H1 (cell line): ENCODE results near the gene LRBA. TPM values are rescaled to one million over a fixed set of nuclear protein-coding genes. Genes with fewer than 3 reads are reported as not detected.

Experiments
- CTCF ChIA-PET: fragments of 300-600 bp; sonication (Branson Sonifier 250); formaldehyde crosslinking; loops from one replicate; lab custom pipeline; 2021; ENCODE audit not compliant: partially characterized antibody; lab: Charles Lee
- POLR2A ChIA-PET: fragments of 300-600 bp; sonication (Branson Sonifier 250); formaldehyde crosslinking; loops from one replicate; lab custom pipeline; 2021; ENCODE audit warnings: inconsistent platforms; ENCODE audit not compliant: partially characterized antibody; lab: Charles Lee
- DNase-seq, 2 experiments: peaks; one replicate each; pipeline versions ENCODE4 v3.0.0 to v3.0.0-alpha.2; 2010 to 2022; ENCODE audit warnings: low spot score in 2 of 2, low read depth in 1 of 2, mixed read lengths in 1 of 2
- FAIRE-seq: peaks from 2 replicates; lab custom pipeline; 2011; peaks lifted over from hg19 to GRCh38; lab: Jason Lieb, UNC
- H2AFZ ChIP-seq: 2 replicates; pipeline ENCODE4 v1.8.1; 2012; ENCODE audit warnings: low read length, inconsistent platforms
- H2AK5ac ChIP-seq: 2 replicates; pipeline ENCODE4 v1.6.1; 2013; ENCODE audit warnings: low read depth, low read length
- H2BK120ac ChIP-seq: replicated peaks from 2 replicates; pipeline ENCODE3; 2013; ENCODE audit warnings: low read depth, low read length, inconsistent platforms
- H2BK12ac ChIP-seq: 2 replicates; pipeline ENCODE4 v1.6.1; 2013; ENCODE audit warnings: low read depth, low read length
- H2BK15ac ChIP-seq: 2 replicates; pipeline ENCODE4 v1.6.1; 2013; ENCODE audit warnings: low read length
- H2BK20ac ChIP-seq: 2 replicates; pipeline ENCODE4 v1.6.1; 2013; ENCODE audit warnings: low read length
- H2BK5ac ChIP-seq: 2 replicates; pipeline ENCODE4 v1.6.1; 2013; ENCODE audit warnings: low read depth, low read length
- H3K14ac ChIP-seq: 2 replicates; pipeline ENCODE4 v1.6.1; 2013; ENCODE audit warnings: inconsistent platforms; ENCODE audit not compliant: insufficient read length
- H3K18ac ChIP-seq: 2 replicates; pipeline ENCODE4 v1.6.1; 2013; ENCODE audit warnings: low read length; ENCODE audit errors: extremely low read depth
- H3K23ac ChIP-seq: 2 replicates; pipeline ENCODE4 v1.6.1; 2013; ENCODE audit warnings: inconsistent platforms; ENCODE audit not compliant: insufficient read length
- H3K23me2 ChIP-seq: 2 replicates; pipeline ENCODE4 v1.6.1; 2013; ENCODE audit warnings: low read depth, low read length
- H3K27ac ChIP-seq: 2 replicates; pipeline ENCODE4 v1.6.1; 2011; ENCODE audit warnings: low read depth, low read length, inconsistent platforms
- H3K27me3 ChIP-seq, 4 experiments: replicated peaks in 1 of 4; 1 replicate in 1 of 4; 2 replicates in 3 of 4; pipeline versions ENCODE4 v1.6.1 to v1.8.1; 2011 to 2013; ENCODE audit warnings: low read length in 3 of 4, mild to moderate bottlenecking in 3 of 4, inconsistent platforms in 2 of 4, mixed read lengths in 2 of 4, moderate library complexity in 1 of 4; ENCODE audit not compliant: control insufficient read depth in 3 of 4, insufficient read depth in 3 of 4; ENCODE audit errors: extremely low read depth in 1 of 4
- H3K36me3 ChIP-seq, 4 experiments: 2 replicates each; pipeline versions ENCODE4 v1.6.1 to v1.8.1; 2011 to 2013; ENCODE audit warnings: mild to moderate bottlenecking in 4 of 4, low read length in 3 of 4, moderate library complexity in 2 of 4, control low read depth in 1 of 4, inconsistent platforms in 1 of 4; ENCODE audit not compliant: insufficient read depth in 4 of 4, control insufficient read depth in 2 of 4
- H3K4ac ChIP-seq: replicated peaks from 2 replicates; pipeline ENCODE3; 2013; ENCODE audit warnings: low read length, low read depth, mixed read lengths, inconsistent platforms; ENCODE audit not compliant: insufficient read length
- H3K4me1 ChIP-seq, 4 experiments: replicated peaks in 1 of 4; 1 replicate in 1 of 4; 2 replicates in 3 of 4; pipeline versions ENCODE4 v1.6.1 to v1.8.1; 2011 to 2013; ENCODE audit warnings: low read length in 3 of 4, inconsistent platforms in 2 of 4, mixed read lengths in 1 of 4; ENCODE audit not compliant: insufficient read depth in 4 of 4, control insufficient read depth in 3 of 4
- H3K4me2 ChIP-seq, 2 experiments: 2 replicates each; pipeline versions ENCODE4 v1.6.1 to v1.8.1; 2011 to 2013; ENCODE audit warnings: low read depth in 2 of 2, low read length in 2 of 2, control low read depth in 1 of 2, inconsistent platforms in 1 of 2, mild to moderate bottlenecking in 1 of 2; ENCODE audit not compliant: insufficient read depth in 1 of 2
- H3K4me3 ChIP-seq, 4 experiments: fragments of 200-600, 300-600 bp in 1 of 4; sonication (generic), shearing (Covaris generic), sonication (Bioruptor Twin) in 1 of 4; 2 replicates each; pipeline versions ENCODE4 v1.5.1 to v1.8.1; 2011 to 2016; ENCODE audit warnings: low read length in 4 of 4, low read depth in 3 of 4, control low read depth in 2 of 4, inconsistent platforms in 2 of 4, mild to moderate bottlenecking in 2 of 4, mixed read lengths in 1 of 4, moderate library complexity in 1 of 4; ENCODE audit not compliant: insufficient read depth in 2 of 4; ENCODE audit errors: extremely low read depth in 1 of 4
- H3K56ac ChIP-seq: replicated peaks from 2 replicates; pipeline ENCODE3; 2013; ENCODE audit warnings: low read depth, mild to moderate bottlenecking, mixed read lengths, low read length, inconsistent platforms; ENCODE audit not compliant: insufficient read length
- H3K79me1 ChIP-seq: 2 replicates; pipeline ENCODE4 v1.6.1; 2013; ENCODE audit warnings: low read depth, low read length, control low read depth
- H3K79me2 ChIP-seq, 2 experiments: 2 replicates each; pipeline versions ENCODE4 v1.6.1 to v1.8.1; 2012 to 2013; ENCODE audit warnings: low read length in 2 of 2, mild to moderate bottlenecking in 2 of 2, inconsistent platforms in 1 of 2; ENCODE audit not compliant: insufficient read depth in 2 of 2, control insufficient read depth in 1 of 2
- H3K9ac ChIP-seq, 4 experiments: replicated peaks in 1 of 4; 1 replicate in 1 of 4; 2 replicates in 3 of 4; pipeline versions ENCODE4 v1.6.1 to v1.8.1; 2011 to 2013; ENCODE audit warnings: low read depth in 3 of 4, low read length in 3 of 4, control low read depth in 2 of 4, mild to moderate bottlenecking in 2 of 4, moderate library complexity in 2 of 4, inconsistent platforms in 1 of 4; ENCODE audit errors: extremely low read depth in 1 of 4
- H3K9me3 ChIP-seq, 2 experiments: 2 replicates each; pipeline versions ENCODE4 v1.6.1 to v1.8.1; 2012 to 2013; ENCODE audit warnings: mild to moderate bottlenecking in 2 of 2, moderate library complexity in 2 of 2, control low read depth in 1 of 2, inconsistent platforms in 1 of 2, low read depth in 1 of 2, low read length in 1 of 2, mixed read lengths in 1 of 2; ENCODE audit not compliant: insufficient read depth in 2 of 2
- H4K20me1 ChIP-seq, 2 experiments: replicated peaks in 1 of 2; 2 replicates each; pipeline versions ENCODE3 to v1.8.1; 2011 to 2013; ENCODE audit warnings: inconsistent platforms in 2 of 2, low read length in 2 of 2, mild to moderate bottlenecking in 1 of 2; ENCODE audit not compliant: insufficient read depth in 2 of 2, control insufficient read depth in 1 of 2
- H4K5ac ChIP-seq: 2 replicates; pipeline ENCODE4 v1.6.1; 2013; ENCODE audit warnings: low read length, low read depth, mixed read lengths, inconsistent platforms; ENCODE audit not compliant: insufficient read length
- H4K8ac ChIP-seq: 2 replicates; pipeline ENCODE4 v1.8.0; 2013; ENCODE audit warnings: mild to moderate bottlenecking, moderate library complexity, low read length, inconsistent platforms; ENCODE audit not compliant: insufficient read depth; ENCODE audit errors: extremely low read depth
- H4K91ac ChIP-seq: replicated peaks from 2 replicates; pipeline ENCODE3; 2013; ENCODE audit warnings: low read length, mixed read lengths, inconsistent platforms; ENCODE audit not compliant: insufficient read length
- EZH2 ChIP-seq: fragments of 200-600 bp; sonication (generic); IDR thresholded peaks from 2 replicates; pipeline ENCODE4 v1.7.1; 2012; ENCODE audit warnings: low read depth, mild to moderate bottlenecking, moderate library complexity, low read length, inconsistent platforms; ENCODE audit not compliant: severe bottlenecking
- TAF7 ChIP-seq: optimal IDR thresholded peaks from 2 replicates; pipeline ENCODE3; 2011; ENCODE audit warnings: low read depth, mild to moderate bottlenecking, inconsistent platforms, low read length, moderate library complexity, borderline replicate concordance
- polyA plus RNA-seq, 7 experiments: library from polyadenylated mRNA; depleted of rRNA in 3 of 7; stranded (reverse) in 5 of 7; unstranded in 2 of 7; fragments of >200 nt in 5 of 7; fragments of 200-250 nt in 2 of 7; gene quantifications; 1 replicate in 5 of 7; 2 replicates in 1 of 7; 4 replicates in 1 of 7; pipeline versions ENCODE4 v1.2.1 to v1.2.3, GENCODE V29; 2011 to 2013; ENCODE audit warnings: missing spikeins in 2 of 7, mixed read lengths in 2 of 7
- total RNA-seq: library from RNA; stranded (reverse); fragmentation: NEBNext Ultra II Directional; extraction: Animal tissue kit (Norgen Biotek cat#: 25700); gene quantifications from 2 replicates; pipeline ENCODE4 v1.2.1, GENCODE V29; 2021

The LRBA gene
- total and polyA plus RNA-seq, 2 of the 8 experiments (the other 6 are each of a cell fraction or from before 2014, with no cell fraction given) = 54.6 to 83.2 TPM

- no peak overlapping the region for H3K27ac ChIP-seq
- no peak for FAIRE-seq
- TF ChIP-seq EZH2 (no peak), TAF7 (no peak)
Observed at GRCh38 chr4:150681063-150681462, 334.0 kb downstream of the LRBA start.

More at GRCh38 chr4:150681063-150681462, 334.0 kb downstream of the LRBA start:
- no peak overlapping the region for H3K4me2 ChIP-seq
- no peak overlapping the region for H3K56ac ChIP-seq
- peaks cover 0 to 5% (median 3%) of the 10 kb centered on the region in 4 experiments; a peak in 4 of 7 replicates for H3K4me1 ChIP-seq
- no peak overlapping the region for H2BK12ac ChIP-seq
- no peak overlapping the region for H3K23ac ChIP-seq
- H4K8ac ChIP-seq = no peak overlapping the region
- H3K27me3 ChIP-seq = no peaks in the 10 kb centered on the region
- H2BK5ac ChIP-seq = no peak overlapping the region
- no peak overlapping the region for H2BK120ac ChIP-seq
- no peak overlapping the region for H3K4me3 ChIP-seq
- ChIA-PET POLR2A (no interaction called here), CTCF (interaction anchor here (1.7 kb wide), 1 partner anchor 18 kb away, joined by 5 read pairs; no protein-coding TSS in a partner anchor)
- no peaks in the 10 kb centered on the region for H3K23me2 ChIP-seq
- H3K14ac ChIP-seq = no peak overlapping the region
- no peak overlapping the region for H2AK5ac ChIP-seq
- no peaks in the 10 kb centered on the region for H3K9me3 ChIP-seq
- H3K9ac ChIP-seq = no peak overlapping the region
- no peaks in the 10 kb centered on the region for H3K79me1 ChIP-seq
- H4K5ac ChIP-seq = no peak overlapping the region
- DNase-seq = no peak
- H3K79me2 ChIP-seq = no peaks in the 10 kb centered on the region
- H2BK20ac ChIP-seq = no peak overlapping the region
- no peak overlapping the region for H4K91ac ChIP-seq
- H2BK15ac ChIP-seq = no peak overlapping the region
- no peak overlapping the region for H3K4ac ChIP-seq
- peaks cover 0 to 2% of the 10 kb centered on the region in 2 experiments for H4K20me1 ChIP-seq
- no peak overlapping the region for H3K18ac ChIP-seq
- H2AFZ ChIP-seq = no peak overlapping the region
- no peaks in the 10 kb centered on the region for H3K36me3 ChIP-seq
